GM12878 (cell line): ENCODE data around the gene SYCE1L. TPM values are rescaled to one million over a fixed set of nuclear protein-coding genes. Genes with fewer than 3 reads are reported as not detected.
A peak's percentile ranks its signal among the peaks of the same experiment; 100 is the strongest.

Experiments
- CREM ChIP-seq: IDR thresholded peaks from 2 replicates; pipeline ENCODE4 v1.6.1; 2014; ENCODE audit warnings: antibody characterized with exemption, low read depth
- ETV6 ChIP-seq, 2 experiments: fragments of 450-650 bp in 1 of 2; IDR thresholded peaks in 1 of 2; conservative IDR thresholded peaks in 1 of 2; 2 replicates each; pipeline ENCODE4 v1.6.1; 2014; ENCODE audit warnings: antibody characterized with exemption in 1 of 2, borderline replicate concordance in 1 of 2, low read depth in 1 of 2, mild to moderate bottlenecking in 1 of 2, moderate library complexity in 1 of 2
- IRF4 ChIP-seq: IDR thresholded peaks from 2 replicates; pipeline ENCODE4 v1.6.1; 2011; ENCODE audit warnings: low read depth, low read length
- KAT2A ChIP-seq: conservative IDR thresholded peaks from 2 replicates; pipeline ENCODE4 v1.6.1; 2011; ENCODE audit warnings: low read depth, low read length; ENCODE audit not compliant: control insufficient read depth
- MEF2B ChIP-seq: fragments of 450-650 bp; IDR thresholded peaks from 2 replicates; pipeline ENCODE4 v1.6.1; 2018; ENCODE audit warnings: mild to moderate bottlenecking, moderate library complexity; ENCODE audit not compliant: partially characterized antibody, poor library complexity, severe bottlenecking
- RB1 ChIP-seq: fragments of 450-650 bp; formaldehyde crosslinking; IDR thresholded peaks from 2 replicates; pipeline ENCODE4 v1.6.1; 2017; ENCODE audit warnings: mild to moderate bottlenecking, borderline replicate concordance
- SMARCA5 ChIP-seq: fragments of 450-650 bp; IDR thresholded peaks from 2 replicates; pipeline ENCODE4 v1.6.1; 2017; ENCODE audit warnings: mild to moderate bottlenecking
- SMC3 ChIP-seq: IDR thresholded peaks from 2 replicates; pipeline ENCODE4 v1.6.1; 2011; ENCODE audit warnings: low read length, improper control_type of control experiment, borderline replicate concordance
- ZSCAN29 ChIP-seq: fragments of 450-650 bp; IDR thresholded peaks from 2 replicates; pipeline ENCODE4 v1.6.1; 2017; ENCODE audit warnings: mild to moderate bottlenecking, moderate library complexity
- polyA plus RNA-seq, 11 experiments: library from polyadenylated mRNA; depleted of rRNA in 4 of 11; unstranded in 6 of 11; stranded (reverse) in 5 of 11; fragments of >200 nt; fragmentation: Nextera tagmentation in 4 of 11; fragmentation: Illumina TruSeq in 1 of 11; extraction: Ambion mirVana in 4 of 11; extraction: Trizol in 1 of 11; gene quantifications; 1 replicate in 1 of 11; 2 replicates in 10 of 11; pipeline versions ENCODE4 v1.2.1 to v1.2.3, GENCODE V29; 2011 to 2016; ENCODE audit warnings: inconsistent platforms in 2 of 11, missing spikeins in 2 of 11, low read depth in 1 of 11
- total RNA-seq, 4 experiments: library from RNA; depleted of rRNA in 3 of 4; stranded (reverse); fragments of >200 nt in 3 of 4; fragmentation: Illumina TruSeq in 1 of 4; extraction: Trizol in 1 of 4; gene quantifications; 2 replicates each; pipeline versions ENCODE4 v1.2.1 to v1.2.3, GENCODE V29; 2013 to 2021
- TF ChIP-seq, protein P1 (sequence below), 3 experiments: IDR thresholded peaks in 2 of 3; conservative IDR thresholded peaks in 1 of 3; 2 replicates each; pipeline ENCODE4 v1.5.1; 2011; ENCODE audit warnings: low read depth in 3 of 3, low read length in 3 of 3, mild to moderate bottlenecking in 3 of 3, control low read depth in 2 of 3, moderate library complexity in 2 of 3, inconsistent platforms in 1 of 3, mixed read lengths in 1 of 3; ENCODE audit not compliant: control insufficient read depth in 2 of 3, insufficient read depth in 1 of 3; ENCODE audit errors: extremely low read depth in 1 of 3
- TF ChIP-seq, protein P2 (sequence below): fragments of 150-350 bp; IDR thresholded peaks from 2 replicates; pipeline ENCODE4 v1.6.1; 2014; ENCODE audit warnings: mild to moderate bottlenecking, low read depth, low read length
- TF ChIP-seq, protein P3 (sequence below): fragments of 450-650 bp; IDR thresholded peaks from 2 replicates; pipeline ENCODE4 v1.6.1; 2017; ENCODE audit warnings: mild to moderate bottlenecking, moderate library complexity
- TF ChIP-seq, protein P4 (sequence below): fragments of 450-650 bp; IDR thresholded peaks from 2 replicates; pipeline ENCODE4 v1.6.1; 2016; ENCODE audit warnings: mild to moderate bottlenecking

Gene SYCE1L
- total and polyA plus RNA-seq, 10 of the 15 experiments (the other 5 are each of a cell fraction or from before 2014, with no cell fraction given): 0.35 to 4.6 (median 0.91) TPM; not detected in 5

DNA sequence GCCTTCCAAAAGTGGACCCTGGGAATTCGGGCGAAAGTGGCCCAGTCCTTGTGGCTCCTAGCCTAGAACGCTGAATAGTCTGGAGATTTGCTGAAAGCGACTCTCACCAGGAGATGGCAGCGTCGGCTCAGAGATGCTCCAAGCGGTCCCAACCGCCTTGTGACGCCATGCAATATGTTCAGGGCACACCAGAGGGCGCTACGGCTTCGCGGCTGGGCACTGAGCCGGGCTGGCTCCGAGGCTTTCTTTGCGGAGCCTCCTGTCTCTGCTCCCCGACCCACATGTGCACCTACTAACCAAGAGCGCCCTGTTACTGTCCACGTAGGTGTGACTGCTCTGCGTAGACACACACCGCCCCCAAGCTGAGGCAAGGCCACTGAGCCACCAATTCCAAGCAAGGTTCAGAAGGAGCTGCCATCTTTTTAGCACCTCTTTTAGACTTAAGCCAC is 36.9 kb downstream of the SYCE1L start (continued):
- TF ChIP-seq, protein P1, sequence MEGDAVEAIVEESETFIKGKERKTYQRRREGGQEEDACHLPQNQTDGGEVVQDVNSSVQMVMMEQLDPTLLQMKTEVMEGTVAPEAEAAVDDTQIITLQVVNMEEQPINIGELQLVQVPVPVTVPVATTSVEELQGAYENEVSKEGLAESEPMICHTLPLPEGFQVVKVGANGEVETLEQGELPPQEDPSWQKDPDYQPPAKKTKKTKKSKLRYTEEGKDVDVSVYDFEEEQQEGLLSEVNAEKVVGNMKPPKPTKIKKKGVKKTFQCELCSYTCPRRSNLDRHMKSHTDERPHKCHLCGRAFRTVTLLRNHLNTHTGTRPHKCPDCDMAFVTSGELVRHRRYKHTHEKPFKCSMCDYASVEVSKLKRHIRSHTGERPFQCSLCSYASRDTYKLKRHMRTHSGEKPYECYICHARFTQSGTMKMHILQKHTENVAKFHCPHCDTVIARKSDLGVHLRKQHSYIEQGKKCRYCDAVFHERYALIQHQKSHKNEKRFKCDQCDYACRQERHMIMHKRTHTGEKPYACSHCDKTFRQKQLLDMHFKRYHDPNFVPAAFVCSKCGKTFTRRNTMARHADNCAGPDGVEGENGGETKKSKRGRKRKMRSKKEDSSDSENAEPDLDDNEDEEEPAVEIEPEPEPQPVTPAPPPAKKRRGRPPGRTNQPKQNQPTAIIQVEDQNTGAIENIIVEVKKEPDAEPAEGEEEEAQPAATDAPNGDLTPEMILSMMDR (IDR thresholded peaks at IDR 0.05 in 2 of 3, conservative IDR thresholded peaks at IDR 0.05 in 1 of 3; ENCODE audit: control insufficient read depth in 2 of 3, extremely low read depth in 1 of 3, insufficient read depth in 1 of 3, low read depth in 3 of 3, low read length in 3 of 3): peak; percentile 99 to 100 (median 100); a peak in 5 of 6 replicates
- TF ChIP-seq MEF2B: no peak
- no peak for TF ChIP-seq KAT2A
- TF ChIP-seq ZSCAN29: 0 out of 2 replicates have a peak, but pooled peaks have one; percentile 21
- TF ChIP-seq, protein P2, sequence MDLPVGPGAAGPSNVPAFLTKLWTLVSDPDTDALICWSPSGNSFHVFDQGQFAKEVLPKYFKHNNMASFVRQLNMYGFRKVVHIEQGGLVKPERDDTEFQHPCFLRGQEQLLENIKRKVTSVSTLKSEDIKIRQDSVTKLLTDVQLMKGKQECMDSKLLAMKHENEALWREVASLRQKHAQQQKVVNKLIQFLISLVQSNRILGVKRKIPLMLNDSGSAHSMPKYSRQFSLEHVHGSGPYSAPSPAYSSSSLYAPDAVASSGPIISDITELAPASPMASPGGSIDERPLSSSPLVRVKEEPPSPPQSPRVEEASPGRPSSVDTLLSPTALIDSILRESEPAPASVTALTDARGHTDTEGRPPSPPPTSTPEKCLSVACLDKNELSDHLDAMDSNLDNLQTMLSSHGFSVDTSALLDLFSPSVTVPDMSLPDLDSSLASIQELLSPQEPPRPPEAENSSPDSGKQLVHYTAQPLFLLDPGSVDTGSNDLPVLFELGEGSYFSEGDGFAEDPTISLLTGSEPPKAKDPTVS: peak; percentile 42; the same call in 1 of the 2 replicates
- TF ChIP-seq, protein P3, sequence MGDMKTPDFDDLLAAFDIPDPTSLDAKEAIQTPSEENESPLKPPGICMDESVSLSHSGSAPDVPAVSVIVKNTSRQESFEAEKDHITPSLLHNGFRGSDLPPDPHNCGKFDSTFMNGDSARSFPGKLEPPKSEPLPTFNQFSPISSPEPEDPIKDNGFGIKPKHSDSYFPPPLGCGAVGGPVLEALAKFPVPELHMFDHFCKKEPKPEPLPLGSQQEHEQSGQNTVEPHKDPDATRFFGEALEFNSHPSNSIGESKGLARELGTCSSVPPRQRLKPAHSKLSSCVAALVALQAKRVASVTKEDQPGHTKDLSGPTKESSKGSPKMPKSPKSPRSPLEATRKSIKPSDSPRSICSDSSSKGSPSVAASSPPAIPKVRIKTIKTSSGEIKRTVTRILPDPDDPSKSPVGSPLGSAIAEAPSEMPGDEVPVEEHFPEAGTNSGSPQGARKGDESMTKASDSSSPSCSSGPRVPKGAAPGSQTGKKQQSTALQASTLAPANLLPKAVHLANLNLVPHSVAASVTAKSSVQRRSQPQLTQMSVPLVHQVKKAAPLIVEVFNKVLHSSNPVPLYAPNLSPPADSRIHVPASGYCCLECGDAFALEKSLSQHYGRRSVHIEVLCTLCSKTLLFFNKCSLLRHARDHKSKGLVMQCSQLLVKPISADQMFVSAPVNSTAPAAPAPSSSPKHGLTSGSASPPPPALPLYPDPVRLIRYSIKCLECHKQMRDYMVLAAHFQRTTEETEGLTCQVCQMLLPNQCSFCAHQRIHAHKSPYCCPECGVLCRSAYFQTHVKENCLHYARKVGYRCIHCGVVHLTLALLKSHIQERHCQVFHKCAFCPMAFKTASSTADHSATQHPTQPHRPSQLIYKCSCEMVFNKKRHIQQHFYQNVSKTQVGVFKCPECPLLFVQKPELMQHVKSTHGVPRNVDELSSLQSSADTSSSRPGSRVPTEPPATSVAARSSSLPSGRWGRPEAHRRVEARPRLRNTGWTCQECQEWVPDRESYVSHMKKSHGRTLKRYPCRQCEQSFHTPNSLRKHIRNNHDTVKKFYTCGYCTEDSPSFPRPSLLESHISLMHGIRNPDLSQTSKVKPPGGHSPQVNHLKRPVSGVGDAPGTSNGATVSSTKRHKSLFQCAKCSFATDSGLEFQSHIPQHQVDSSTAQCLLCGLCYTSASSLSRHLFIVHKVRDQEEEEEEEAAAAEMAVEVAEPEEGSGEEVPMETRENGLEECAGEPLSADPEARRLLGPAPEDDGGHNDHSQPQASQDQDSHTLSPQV: peak; percentile 84
- TF ChIP-seq IRF4: peak; percentile 60; the same call in 1 of the 2 replicates
- TF ChIP-seq SMARCA5: peak; percentile 69; the same call in 1 of the 2 replicates
- peak; percentile 81; the same call in 1 of the 2 replicates for TF ChIP-seq CREM
- TF ChIP-seq, protein P4, sequence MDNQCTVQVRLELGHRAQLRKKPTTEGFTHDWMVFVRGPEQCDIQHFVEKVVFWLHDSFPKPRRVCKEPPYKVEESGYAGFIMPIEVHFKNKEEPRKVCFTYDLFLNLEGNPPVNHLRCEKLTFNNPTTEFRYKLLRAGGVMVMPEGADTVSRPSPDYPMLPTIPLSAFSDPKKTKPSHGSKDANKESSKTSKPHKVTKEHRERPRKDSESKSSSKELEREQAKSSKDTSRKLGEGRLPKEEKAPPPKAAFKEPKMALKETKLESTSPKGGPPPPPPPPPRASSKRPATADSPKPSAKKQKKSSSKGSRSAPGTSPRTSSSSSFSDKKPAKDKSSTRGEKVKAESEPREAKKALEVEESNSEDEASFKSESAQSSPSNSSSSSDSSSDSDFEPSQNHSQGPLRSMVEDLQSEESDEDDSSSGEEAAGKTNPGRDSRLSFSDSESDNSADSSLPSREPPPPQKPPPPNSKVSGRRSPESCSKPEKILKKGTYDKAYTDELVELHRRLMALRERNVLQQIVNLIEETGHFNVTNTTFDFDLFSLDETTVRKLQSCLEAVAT: no peak
- peak; percentile 100 for TF ChIP-seq SMC3
- TF ChIP-seq ETV6 (conservative IDR thresholded peaks at IDR 0.05 in 1 of 2, IDR thresholded peaks at IDR 0.05 in 1 of 2; ENCODE audit: borderline replicate concordance in 1 of 2, low read depth in 1 of 2): no peak
- TF ChIP-seq RB1: peak; percentile 87; the same call in 1 of the 2 replicates
